NCI-H128 (cell line): ENCODE measurements around the gene EFR3B.
"Not testable (repeated sequence)": the region's sequence is repeated elsewhere in the genome, so short reads cannot be mapped to it uniquely, and the experiment has no call there.

ENCODE experiments used
- DNase-seq: peaks from one replicate; lab custom pipeline; 2025; ENCODE audit not compliant: unreplicated experiment; lab: John Stamatoyannopoulos, UW

The EFR3B gene

DNA sequence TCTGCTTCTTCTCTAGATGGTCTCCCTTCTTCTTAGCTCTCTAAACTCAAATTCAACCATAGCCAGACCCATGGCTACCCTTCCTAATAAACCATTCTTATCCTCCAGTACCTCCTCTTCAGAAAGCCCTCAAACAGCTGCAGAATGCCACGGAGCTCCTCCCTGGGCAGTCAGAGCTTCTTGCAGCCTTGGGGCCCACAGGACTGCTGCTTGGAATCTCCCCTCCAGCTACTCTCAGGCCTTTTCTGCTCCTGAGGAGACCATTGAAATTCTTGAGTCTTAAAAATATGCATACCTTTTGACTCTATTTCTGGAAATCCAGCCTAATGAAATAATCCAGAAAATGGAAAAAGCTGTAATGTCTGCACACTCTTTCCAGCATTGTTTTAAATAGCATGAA is 30.7 kb downstream of the EFR3B start:
- no peak for DNase-seq

- no peak for DNase-seq
These were observed 31.1 kb downstream of the EFR3B start for GRCh38 chr2:25073025-25073424.

DNA sequence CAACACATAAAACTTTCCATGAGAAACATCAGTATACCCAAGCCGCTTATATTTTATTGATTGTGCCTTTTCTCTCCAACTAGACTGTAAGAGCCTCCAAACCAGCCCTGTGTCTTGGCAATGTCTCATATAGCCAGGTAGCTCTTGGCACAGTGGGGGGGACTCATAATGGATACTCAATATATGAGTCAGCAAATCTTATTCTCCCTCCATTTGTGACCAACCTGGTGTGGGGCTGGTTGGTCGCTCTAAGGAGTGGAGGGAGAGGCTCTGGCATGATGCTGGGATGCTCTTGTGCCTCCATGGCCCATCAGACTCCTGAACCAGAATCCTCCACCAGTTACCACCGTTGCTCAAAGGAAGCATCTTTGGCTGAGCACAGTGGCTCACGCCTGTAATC is 32.0 kb downstream of the EFR3B start:
- no peak for DNase-seq

GRCh38 chr2:25074826-25075225 is 33.0 kb downstream of the EFR3B start:
- DNase-seq = no peak

- DNase-seq = no peak
These were observed 34.9 kb downstream of the EFR3B start for GRCh38 chr2:25076749-25077148.

DNA sequence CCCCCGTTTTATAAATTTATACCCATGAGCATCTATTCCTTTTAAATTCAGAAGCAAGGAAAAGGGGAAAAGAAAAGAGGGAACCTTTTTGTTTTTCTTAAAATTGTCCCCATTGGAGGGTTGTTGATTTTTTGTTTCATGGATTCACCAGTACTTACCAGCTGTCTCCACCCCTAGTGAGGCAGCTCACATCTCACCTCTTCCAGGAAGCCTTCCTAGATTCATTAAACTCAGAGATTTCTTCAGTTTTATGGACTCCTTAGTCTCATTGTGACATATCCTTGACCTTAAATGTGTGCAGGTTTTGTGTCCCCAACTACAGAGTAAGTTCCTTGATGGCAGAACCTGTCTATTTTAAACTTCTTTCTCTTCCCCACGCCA is 35.9 kb downstream of the EFR3B start:
- DNase-seq = no peak

DNA sequence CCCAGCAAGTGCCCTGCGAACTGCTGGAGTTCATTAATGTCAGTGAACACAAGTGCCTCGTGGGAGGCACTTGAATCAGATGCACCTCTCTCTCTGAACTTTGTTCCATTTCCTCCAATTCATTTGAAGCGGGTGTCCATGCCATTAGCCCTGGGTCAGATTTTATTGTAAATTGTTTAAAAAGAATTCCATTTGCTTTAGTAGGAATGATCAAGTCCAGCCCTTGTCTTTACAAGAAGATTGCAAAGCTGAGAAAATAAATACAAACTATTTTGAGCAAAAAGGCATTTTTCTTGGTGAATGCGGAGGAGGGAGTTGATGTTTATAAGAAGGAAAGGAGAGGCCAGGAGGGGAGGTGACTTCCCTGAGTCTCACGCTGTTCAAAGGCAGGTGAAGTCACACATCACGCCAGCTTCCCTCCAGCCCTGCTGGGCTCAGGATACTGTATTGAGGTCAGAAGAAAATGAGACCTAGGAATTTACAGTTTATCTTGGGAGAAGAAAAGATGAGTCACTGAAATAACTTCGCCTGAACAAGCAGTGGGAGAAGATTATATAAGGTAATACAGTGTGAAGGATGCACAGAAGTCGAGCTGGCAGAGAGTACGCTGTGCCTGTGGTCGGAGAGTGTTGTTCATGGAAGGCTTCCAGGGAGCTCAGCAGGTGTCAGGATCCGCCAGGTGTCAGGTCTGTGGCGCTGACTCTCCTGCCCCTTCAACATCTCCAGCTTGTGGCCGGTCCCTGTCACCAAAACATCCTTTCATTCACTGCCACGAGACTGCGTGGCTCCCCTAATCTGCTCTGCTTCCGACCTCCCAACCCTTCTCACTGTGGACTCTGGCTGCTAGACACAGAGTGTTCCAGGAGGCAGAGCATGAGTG is 36.5 kb downstream of the EFR3B start:
- DNase-seq = peak; percentile 24

GRCh38 chr2:25079050-25079635 is 37.3 kb downstream of the EFR3B start:
- DNase-seq = no peak

DNA sequence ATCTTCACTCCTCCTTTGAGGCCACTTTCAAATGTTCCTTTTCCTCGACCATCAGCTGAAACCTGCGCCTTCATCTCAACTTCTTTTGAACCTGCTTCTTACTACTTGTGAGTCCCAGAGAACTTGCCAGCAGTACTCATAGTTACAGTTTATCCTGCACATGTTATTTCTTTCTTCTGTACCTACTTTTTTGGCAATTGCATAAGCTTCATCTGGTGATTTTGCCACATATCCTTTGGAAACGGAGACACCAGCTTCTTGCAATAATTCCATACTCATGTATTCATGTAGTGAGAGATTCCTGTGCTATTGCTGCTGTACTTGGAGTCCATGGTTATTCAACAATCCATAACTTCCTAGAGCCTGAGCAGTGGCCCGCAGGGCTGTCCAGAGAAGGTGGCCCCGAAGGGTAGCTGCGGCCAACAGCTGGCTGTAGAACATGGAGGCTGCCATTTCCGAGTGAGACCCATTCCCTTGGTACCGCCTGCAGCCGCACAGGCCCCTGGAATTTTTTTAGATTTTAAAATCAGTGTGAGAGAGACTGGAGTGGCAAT is 39.4 kb downstream of the EFR3B start:
- no peak for DNase-seq

DNA sequence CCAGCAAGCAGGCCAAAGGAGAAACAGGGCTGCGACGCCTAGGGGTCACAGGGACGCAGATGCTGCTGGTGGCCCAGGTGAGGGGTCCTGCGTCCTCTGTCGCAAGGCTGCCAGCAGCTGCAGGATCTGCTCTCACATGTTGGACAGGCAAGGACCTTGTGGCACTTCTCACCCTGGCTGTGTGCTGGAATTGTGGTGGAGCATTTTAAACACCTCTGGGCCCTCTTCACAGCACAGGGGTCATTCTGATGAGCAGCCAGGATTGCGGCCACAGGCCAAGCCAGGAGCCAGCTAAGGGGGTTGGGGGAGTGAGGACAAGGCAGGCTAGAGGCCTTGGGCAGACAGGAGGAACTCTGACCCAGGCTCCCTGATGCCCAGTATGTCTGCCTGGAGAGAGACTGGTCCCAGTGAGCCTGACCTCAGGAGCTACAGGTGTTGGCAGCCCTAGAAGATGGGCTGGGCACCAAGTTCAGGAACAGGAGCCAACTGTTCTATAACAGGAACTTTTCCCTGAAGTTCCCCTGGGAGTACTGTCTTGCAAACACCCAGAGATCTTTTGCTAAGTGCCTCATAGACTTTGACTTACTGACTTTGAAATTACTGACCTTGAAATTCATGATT is 40.2 kb downstream of the EFR3B start:
- no peak for DNase-seq

- no peak for DNase-seq
These were observed 44.1 kb downstream of the EFR3B start for GRCh38 chr2:25085761-25086560.

DNA sequence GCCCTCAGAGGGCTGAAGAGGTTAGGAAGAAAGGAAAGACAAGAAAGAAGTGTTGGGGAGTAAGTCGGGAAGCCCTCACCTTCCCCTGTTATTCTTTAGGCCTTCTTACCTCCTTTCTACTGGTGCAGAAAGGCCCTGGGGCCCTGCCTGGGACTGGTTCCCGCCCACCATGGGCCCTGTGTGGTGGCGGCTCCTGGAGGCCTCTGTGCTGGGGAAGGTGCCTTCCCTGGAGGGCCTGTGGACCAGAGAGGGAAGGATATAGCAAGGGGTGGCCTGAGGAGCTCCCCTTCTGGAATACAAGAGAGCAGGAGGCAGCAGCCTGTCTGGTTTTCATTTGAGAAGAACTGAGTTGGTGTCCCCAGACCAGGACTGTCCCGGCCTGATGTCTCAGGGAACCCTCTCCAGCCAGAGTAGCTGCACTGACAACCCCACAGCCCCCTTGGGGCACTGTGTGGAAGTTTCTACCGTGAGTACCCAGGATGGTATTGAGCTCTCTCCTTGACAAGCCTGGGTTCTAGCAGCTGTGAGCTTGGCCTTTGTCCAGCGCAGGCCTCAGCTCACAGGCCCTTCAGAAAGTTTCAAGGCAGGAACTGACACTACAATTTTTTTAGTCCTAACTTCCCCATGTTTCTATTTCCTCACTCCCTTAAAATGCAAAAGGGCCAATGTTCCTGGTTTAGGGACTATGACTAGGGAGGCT is 47.1 kb downstream of the EFR3B start:
- no peak for DNase-seq

- DNase-seq = no peak
These were observed 47.9 kb downstream of the EFR3B start for GRCh38 chr2:25089605-25090315.

- no peak for DNase-seq
These were observed 48.9 kb downstream of the EFR3B start for GRCh38 chr2:25090801-25091200.

GRCh38 chr2:25091265-25091664 is 49.4 kb downstream of the EFR3B start:
- no peak for DNase-seq

DNA sequence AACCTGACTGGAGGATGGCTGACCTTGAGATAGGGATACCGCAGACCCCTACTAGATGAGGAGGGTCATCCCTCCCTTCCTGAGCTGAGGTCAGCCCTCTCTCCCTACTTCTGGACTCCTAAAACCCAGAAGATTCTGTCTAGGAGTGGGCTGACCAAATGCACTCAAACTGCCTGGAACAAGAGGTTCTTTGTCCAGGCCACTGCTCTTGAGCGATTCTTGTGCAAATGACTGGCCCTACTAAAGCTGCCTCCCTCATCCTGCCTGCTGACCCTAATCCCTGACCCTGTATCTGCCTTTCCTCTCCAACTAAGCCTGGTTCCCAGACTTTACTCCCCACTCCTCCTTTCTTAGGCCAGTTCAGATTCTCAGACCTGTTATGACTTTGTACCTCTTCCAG is 56.2 kb downstream of the EFR3B start:
- DNase-seq = no peak

DNA sequence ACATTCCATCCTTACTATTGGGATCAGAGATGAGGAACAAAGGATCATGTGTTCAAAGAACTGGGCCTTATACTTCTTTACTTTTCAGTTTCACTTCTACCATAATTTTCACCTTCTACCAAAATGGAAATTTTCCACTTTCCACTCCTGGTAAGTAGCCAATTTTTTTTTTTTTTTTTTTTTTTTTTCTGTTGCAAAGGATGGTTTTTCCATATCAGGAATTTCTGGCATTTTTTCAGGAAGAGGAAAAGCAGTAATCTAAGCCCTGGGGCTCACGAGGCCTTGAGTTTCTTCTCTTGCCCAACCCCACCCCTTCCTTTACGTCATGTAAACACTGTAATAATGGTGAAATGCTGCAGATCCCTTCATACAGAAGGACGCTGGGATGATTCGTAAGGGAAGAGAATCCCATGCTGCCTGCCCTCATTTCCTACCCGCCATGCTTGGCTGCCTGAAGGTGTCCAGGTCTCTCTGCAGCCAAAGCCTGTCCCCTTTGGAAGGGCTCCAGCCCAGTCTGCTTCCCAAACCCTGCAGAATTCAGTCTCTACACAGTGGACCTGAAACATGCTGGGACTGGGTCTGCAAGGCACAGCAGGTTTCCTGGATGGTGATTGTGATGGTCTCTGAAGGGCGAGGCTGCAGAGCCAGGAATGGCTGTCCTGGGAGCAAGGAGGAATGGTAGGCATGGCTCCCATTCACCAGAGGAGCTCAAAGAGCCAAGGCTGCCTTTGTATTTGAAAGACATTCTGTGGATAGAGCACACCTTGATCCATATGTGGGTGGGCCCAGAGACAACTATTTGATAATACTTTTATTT is 57.0 kb downstream of the EFR3B start:
- no peak for DNase-seq

- not testable (repeated sequence) for DNase-seq
These were observed 60.5 kb downstream of the EFR3B start for GRCh38 chr2:25102352-25102751.

GRCh38 chr2:25103287-25103871 is 61.5 kb downstream of the EFR3B start:
- no peak for DNase-seq
